Renal pelvis (tissue), 4 donors: ENCODE results near the gene FAM120AOS. TPM values are rescaled to one million over a fixed set of nuclear protein-coding genes. Genes with fewer than 3 reads are reported as not detected.
"Not testable (repeated sequence)": the region's sequence is repeated elsewhere in the genome, so short reads cannot be mapped to it uniquely, and the experiment has no call there.

Experiments used
- DNase-seq: peaks from one replicate; pipeline ENCODE4 v3.0.0-alpha.2; 2013
- polyA plus RNA-seq, 3 donors: library from polyadenylated mRNA; unstranded; fragments of 120-200 nt; gene quantifications; one replicate each; pipeline ENCODE4 v1.2.1, GENCODE V29; 2013; ENCODE audit not compliant: insufficient read length in 3 of 3

Gene FAM120AOS
- polyA plus RNA-seq, 3 donors = 56.2 to 68.9 (median 65.2) TPM

DNA sequence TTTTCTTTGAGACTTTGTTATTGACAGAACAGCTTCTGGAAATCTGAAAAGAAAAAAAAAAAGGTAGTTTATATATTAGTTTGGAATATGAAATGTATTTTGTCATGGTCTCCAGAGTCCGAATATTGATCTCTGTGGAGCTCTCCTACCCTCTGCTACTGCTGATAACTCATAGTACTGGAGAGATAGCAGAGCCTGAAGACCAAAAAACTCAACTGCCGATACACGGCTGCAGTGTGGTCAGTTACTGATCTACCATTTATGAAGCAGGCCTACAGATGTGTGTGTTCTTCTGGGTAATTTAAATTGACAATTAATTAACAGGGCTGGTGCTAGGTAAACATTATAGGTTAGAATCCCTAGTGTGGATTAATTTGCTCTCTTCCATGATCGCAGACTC lies 5.7 kb downstream of the FAM120AOS start:
- DNase-seq = no peak

DNA sequence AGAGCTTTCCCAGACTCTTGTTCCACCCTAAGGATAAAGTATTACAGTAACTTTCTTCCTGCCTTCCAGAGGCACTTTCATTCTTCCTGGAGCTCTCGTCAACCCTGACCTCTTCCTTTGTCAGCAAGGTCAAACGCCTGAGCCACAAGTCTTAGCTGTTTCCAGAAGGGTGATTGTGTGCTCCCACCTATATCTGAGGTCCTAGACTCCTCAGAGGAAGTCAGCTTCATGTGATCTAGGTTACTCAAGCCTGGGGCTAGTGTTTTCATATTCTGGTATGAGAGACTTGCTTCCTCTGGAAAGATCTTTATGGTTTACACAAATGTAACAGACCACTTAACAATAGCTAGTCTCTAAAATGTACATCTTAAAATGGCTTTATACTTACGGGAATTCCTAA lies 7.3 kb downstream of the FAM120AOS start:
- no peak for DNase-seq

- no peak for DNase-seq
These were observed 12.3 kb downstream of the FAM120AOS start for GRCh38 chr9:93440896-93441580.

- not testable (repeated sequence) for DNase-seq
These were observed 14.1 kb downstream of the FAM120AOS start for GRCh38 chr9:93439301-93439700.

GRCh38 chr9:93437996-93438395 lies 15.4 kb downstream of the FAM120AOS start:
- DNase-seq = no peak

DNA sequence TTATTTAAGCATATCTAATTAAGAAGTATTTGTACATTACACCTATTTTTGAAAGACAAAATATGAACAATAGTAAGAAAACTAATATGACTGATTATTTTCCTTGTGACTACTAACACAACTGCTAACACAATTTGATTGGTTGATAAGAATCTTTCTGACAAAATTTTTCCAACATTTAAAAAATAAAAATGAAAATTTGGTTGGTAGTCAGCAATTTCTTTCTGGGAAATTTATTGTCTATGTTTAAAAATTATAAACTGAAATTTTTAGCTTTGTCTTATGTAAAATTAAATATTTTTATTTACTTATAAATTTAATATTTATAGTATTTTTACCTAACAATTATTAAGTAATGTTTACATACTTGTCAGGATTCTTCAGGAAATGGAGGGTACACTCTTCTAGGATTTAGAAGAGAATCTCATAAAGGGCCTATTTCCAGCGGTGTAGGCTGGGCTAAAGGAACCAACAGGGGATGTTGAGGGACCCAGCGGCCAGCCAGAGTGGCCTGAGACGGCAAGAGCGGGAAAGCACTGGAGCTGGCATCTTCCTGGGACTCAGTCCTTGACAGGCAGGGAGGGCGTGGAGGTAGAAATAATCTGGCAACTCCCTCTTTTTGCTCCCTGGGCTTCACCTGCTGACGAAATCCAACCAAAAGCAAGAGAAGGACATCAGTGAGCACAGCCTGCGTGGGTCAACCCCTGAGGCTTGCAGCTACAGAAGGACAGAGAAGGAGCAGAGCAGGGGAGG lies 16.6 kb downstream of the FAM120AOS start:
- no peak for DNase-seq

GRCh38 chr9:93436218-93436617 lies 17.2 kb downstream of the FAM120AOS start:
- DNase-seq = no peak

- no peak for DNase-seq
These were observed 18.0 kb downstream of the FAM120AOS start for GRCh38 chr9:93435386-93435785.

DNA sequence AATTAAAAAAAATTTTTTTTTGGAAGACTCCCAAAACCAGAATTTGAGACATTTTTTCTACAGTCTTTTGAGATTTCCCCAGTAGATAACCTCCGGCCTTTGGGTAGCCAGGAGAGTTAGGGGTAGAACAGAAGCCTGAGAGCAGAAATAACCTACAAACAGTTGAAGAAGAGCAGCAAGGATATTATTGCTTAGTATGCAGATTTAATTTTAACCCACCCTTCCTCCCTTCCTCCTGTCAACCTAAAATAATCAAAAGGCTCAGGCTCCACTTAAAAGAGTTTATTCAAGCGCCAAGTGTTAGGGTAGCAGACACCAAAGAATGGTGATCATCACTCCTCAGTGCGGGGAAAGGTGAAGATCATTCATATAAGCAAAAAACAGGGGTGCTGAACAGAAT lies 19.3 kb downstream of the FAM120AOS start:
- DNase-seq = no peak

- no peak for DNase-seq
These were observed 20.4 kb downstream of the FAM120AOS start for GRCh38 chr9:93432964-93433363.

DNA sequence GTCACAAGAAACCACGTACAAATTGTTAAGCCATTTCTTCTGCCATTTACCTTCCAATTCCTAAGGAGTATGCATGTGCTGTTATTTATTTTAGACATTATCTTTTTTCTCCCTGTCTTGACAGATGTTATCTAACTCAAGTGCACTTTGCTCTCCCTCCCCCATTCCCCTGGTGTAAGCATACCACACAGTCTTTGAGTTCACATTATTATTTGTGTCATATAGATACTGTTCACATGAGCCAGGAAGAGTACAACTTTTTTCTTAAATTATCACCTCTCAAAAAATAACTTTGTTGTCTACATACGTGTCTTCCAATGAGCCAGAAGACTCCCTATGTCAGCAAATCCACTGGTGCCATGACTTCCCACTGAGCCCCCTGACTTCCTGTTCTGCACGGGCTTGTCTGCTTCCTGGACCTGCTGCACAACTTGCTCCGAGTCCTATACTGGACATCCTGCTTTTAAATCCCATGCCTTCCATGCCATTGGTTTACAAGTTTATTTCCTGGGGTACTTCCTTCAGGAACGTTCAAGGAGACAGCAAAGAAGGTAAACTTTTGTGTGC lies 21.8 kb downstream of the FAM120AOS start:
- no peak for DNase-seq

GRCh38 chr9:93427655-93428379 lies 25.6 kb downstream of the FAM120AOS start:
- no peak for DNase-seq

GRCh38 chr9:93422977-93423616 lies 30.3 kb downstream of the FAM120AOS start:
- no peak for DNase-seq

DNA sequence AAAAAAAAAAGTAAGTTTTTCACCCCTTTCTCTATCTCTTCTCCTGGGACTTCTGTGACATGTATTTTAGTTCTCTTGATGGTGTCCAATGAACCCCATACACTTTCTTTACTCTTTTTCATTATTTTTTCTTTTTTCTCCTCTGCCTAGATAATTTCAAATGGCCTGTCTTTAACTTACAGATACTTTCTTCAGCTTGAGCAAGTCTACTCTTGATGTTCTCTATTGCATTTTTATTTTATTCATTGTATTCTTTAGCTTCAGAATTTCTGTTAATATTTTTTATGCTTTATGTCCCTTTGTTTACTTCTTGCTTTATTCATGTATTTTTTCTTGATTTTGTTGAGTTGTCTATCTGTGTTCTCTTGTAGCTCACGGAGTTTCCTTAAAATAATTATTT lies 34.4 kb downstream of the FAM120AOS start:
- no peak for DNase-seq

GRCh38 chr9:93417538-93417937 lies 35.8 kb downstream of the FAM120AOS start:
- no peak for DNase-seq

- DNase-seq = no peak
These were observed 36.7 kb downstream of the FAM120AOS start for GRCh38 chr9:93416530-93417235.

DNA sequence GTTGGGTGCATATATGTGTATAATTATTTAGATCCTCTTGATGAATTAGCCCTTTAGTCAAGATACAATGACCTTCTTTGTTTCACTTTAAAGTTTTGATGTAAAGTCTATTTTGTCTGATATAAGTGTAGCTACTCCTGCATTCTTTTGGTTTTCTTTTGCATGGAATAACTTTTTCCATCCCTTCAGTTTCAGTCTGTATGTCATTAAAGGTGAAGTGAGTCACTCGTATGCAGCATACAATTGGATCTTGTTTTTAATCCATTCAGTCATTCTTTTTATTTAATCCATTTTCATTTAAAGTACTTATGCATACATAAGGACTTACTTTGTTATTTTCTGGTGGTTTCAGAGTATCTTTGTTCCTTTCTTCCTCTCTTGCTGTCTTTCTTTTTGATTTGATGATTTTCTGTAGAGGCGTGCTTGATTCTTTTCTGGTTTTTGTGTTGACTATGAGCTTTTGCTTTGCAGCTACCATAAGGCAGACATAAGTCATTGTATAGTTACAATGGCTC lies 38.1 kb downstream of the FAM120AOS start:
- DNase-seq = no peak

DNA sequence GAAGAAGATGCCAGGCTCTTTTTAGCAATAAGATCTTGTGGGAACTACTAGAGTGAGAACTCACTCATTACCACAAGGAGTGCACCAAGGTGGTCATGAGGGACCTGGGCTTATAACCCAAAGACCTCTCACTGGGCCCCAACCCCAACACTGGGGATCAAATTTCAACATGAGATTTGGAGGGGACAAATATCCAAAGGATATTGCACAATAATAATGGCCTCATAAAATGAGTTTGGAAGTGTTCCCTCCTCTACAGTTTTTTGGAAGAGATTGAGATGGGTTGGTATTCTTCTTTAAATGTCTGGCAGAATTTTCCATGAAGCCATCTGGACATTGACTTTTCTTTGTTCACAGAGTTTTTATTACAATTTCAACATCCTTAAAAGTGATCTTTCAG lies 39.9 kb downstream of the FAM120AOS start:
- no peak for DNase-seq

DNA sequence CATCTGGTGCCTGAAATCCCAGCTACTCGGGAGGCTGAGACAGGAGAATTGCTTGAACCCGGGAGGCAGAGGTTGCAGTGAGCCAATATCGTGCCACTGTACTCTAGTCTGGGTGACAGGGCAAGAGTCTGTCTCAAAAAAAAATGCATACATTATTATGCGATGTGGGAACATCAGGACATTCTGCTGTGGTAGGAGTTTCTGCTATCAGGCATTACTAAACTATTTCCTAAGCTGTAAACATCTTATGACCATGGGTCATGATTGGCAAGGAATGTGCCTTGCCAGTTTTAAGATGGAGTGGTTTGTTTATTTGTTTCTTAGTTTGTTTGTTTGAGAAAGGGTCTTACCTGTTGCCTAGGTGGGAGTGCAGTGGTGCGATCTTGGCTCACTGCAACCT lies 47.0 kb downstream of the FAM120AOS start:
- no peak for DNase-seq

GRCh38 chr9:93398471-93398870 lies 54.9 kb downstream of the FAM120AOS start:
- no peak for DNase-seq
